ENCODE measurements around the gene VDAC1. TPM values are rescaled to one million over a fixed set of nuclear protein-coding genes. Genes with fewer than 3 reads are reported as not detected.

Gene VDAC1
- total and polyA plus RNA-seq, 2 of the 8 experiments (the other 6 are each of a cell fraction or from before 2014, with no cell fraction given), result 111 to 301 TPM

- TF ChIP-seq, protein P1, sequence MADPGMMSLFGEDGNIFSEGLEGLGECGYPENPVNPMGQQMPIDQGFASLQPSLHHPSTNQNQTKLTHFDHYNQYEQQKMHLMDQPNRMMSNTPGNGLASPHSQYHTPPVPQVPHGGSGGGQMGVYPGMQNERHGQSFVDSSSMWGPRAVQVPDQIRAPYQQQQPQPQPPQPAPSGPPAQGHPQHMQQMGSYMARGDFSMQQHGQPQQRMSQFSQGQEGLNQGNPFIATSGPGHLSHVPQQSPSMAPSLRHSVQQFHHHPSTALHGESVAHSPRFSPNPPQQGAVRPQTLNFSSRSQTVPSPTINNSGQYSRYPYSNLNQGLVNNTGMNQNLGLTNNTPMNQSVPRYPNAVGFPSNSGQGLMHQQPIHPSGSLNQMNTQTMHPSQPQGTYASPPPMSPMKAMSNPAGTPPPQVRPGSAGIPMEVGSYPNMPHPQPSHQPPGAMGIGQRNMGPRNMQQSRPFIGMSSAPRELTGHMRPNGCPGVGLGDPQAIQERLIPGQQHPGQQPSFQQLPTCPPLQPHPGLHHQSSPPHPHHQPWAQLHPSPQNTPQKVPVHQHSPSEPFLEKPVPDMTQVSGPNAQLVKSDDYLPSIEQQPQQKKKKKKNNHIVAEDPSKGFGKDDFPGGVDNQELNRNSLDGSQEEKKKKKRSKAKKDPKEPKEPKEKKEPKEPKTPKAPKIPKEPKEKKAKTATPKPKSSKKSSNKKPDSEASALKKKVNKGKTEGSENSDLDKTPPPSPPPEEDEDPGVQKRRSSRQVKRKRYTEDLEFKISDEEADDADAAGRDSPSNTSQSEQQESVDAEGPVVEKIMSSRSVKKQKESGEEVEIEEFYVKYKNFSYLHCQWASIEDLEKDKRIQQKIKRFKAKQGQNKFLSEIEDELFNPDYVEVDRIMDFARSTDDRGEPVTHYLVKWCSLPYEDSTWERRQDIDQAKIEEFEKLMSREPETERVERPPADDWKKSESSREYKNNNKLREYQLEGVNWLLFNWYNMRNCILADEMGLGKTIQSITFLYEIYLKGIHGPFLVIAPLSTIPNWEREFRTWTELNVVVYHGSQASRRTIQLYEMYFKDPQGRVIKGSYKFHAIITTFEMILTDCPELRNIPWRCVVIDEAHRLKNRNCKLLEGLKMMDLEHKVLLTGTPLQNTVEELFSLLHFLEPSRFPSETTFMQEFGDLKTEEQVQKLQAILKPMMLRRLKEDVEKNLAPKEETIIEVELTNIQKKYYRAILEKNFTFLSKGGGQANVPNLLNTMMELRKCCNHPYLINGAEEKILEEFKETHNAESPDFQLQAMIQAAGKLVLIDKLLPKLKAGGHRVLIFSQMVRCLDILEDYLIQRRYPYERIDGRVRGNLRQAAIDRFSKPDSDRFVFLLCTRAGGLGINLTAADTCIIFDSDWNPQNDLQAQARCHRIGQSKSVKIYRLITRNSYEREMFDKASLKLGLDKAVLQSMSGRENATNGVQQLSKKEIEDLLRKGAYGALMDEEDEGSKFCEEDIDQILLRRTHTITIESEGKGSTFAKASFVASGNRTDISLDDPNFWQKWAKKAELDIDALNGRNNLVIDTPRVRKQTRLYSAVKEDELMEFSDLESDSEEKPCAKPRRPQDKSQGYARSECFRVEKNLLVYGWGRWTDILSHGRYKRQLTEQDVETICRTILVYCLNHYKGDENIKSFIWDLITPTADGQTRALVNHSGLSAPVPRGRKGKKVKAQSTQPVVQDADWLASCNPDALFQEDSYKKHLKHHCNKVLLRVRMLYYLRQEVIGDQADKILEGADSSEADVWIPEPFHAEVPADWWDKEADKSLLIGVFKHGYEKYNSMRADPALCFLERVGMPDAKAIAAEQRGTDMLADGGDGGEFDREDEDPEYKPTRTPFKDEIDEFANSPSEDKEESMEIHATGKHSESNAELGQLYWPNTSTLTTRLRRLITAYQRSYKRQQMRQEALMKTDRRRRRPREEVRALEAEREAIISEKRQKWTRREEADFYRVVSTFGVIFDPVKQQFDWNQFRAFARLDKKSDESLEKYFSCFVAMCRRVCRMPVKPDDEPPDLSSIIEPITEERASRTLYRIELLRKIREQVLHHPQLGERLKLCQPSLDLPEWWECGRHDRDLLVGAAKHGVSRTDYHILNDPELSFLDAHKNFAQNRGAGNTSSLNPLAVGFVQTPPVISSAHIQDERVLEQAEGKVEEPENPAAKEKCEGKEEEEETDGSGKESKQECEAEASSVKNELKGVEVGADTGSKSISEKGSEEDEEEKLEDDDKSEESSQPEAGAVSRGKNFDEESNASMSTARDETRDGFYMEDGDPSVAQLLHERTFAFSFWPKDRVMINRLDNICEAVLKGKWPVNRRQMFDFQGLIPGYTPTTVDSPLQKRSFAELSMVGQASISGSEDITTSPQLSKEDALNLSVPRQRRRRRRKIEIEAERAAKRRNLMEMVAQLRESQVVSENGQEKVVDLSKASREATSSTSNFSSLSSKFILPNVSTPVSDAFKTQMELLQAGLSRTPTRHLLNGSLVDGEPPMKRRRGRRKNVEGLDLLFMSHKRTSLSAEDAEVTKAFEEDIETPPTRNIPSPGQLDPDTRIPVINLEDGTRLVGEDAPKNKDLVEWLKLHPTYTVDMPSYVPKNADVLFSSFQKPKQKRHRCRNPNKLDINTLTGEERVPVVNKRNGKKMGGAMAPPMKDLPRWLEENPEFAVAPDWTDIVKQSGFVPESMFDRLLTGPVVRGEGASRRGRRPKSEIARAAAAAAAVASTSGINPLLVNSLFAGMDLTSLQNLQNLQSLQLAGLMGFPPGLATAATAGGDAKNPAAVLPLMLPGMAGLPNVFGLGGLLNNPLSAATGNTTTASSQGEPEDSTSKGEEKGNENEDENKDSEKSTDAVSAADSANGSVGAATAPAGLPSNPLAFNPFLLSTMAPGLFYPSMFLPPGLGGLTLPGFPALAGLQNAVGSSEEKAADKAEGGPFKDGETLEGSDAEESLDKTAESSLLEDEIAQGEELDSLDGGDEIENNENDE (IDR thresholded peaks at IDR 0.05; ENCODE audit: insufficient replicate concordance, low read length), result no peak
- no peak for TF ChIP-seq RBBP5 (IDR thresholded peaks at IDR 0.05; ENCODE audit: borderline replicate concordance, low read depth, low read length)
- TF ChIP-seq KDM5A (IDR thresholded peaks at IDR 0.05; ENCODE audit: low read length), result no peak
- TF ChIP-seq, protein P2, sequence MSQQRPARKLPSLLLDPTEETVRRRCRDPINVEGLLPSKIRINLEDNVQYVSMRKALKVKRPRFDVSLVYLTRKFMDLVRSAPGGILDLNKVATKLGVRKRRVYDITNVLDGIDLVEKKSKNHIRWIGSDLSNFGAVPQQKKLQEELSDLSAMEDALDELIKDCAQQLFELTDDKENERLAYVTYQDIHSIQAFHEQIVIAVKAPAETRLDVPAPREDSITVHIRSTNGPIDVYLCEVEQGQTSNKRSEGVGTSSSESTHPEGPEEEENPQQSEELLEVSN (IDR thresholded peaks at IDR 0.05), result no peak
These were observed 74.5 kb downstream of the VDAC1 start (continued) for GRCh38 chr5:133930061-133930812.

Measured in H1 (cell line).